Femur (tissue), 1 donor: ENCODE measurements around the gene CCDC146.
"Not testable (repeated sequence)": the region's sequence is repeated elsewhere in the genome, so short reads cannot be mapped to it uniquely, and the experiment has no call there.

Source experiments
- DNase-seq: peaks from one replicate; pipeline ENCODE4 v3.0.0-alpha.2; 2017

The CCDC146 gene

GRCh38 chr7:77205706-77206105 is 83.3 kb downstream of the CCDC146 start:
- no peak for DNase-seq

GRCh38 chr7:77208416-77208815 is 86.0 kb downstream of the CCDC146 start:
- DNase-seq: no peak

- DNase-seq: no peak
Measured at GRCh38 chr7:77209479-77210139, 87.2 kb downstream of the CCDC146 start.

GRCh38 chr7:77216181-77216845 is 93.9 kb downstream of the CCDC146 start:
- DNase-seq: no peak

- no peak for DNase-seq
Measured at GRCh38 chr7:77217474-77218185, 95.2 kb downstream of the CCDC146 start.

GRCh38 chr7:77219701-77220331 is 97.4 kb downstream of the CCDC146 start:
- not testable (repeated sequence) for DNase-seq

- DNase-seq: no peak
Measured at GRCh38 chr7:77222065-77222464, 99.7 kb downstream of the CCDC146 start.

GRCh38 chr7:77222819-77223218 is 100.4 kb downstream of the CCDC146 start:
- no peak for DNase-seq

GRCh38 chr7:77223261-77223660 is 100.8 kb downstream of the CCDC146 start:
- DNase-seq: no peak

GRCh38 chr7:77226357-77226839 is 104.0 kb downstream of the CCDC146 start:
- DNase-seq: no peak

GRCh38 chr7:77228795-77229194 is 106.4 kb downstream of the CCDC146 start:
- DNase-seq: not testable (repeated sequence)

GRCh38 chr7:77232467-77232866 is 110.1 kb downstream of the CCDC146 start:
- DNase-seq: no peak

- no peak for DNase-seq
Measured at GRCh38 chr7:77235276-77235675, 112.9 kb downstream of the CCDC146 start.

- no peak for DNase-seq
Measured at GRCh38 chr7:77238703-77239136, 116.3 kb downstream of the CCDC146 start.

GRCh38 chr7:77239471-77239870 is 117.1 kb downstream of the CCDC146 start:
- DNase-seq: no peak

GRCh38 chr7:77242068-77242467 is 119.7 kb downstream of the CCDC146 start:
- no peak for DNase-seq

- DNase-seq: no peak
Measured at GRCh38 chr7:77242554-77242953, 120.1 kb downstream of the CCDC146 start.

GRCh38 chr7:77244222-77244934 is 122.0 kb downstream of the CCDC146 start:
- no peak for DNase-seq

GRCh38 chr7:77245015-77245755 is 122.8 kb downstream of the CCDC146 start:
- no peak for DNase-seq

GRCh38 chr7:77246026-77246640 is 123.7 kb downstream of the CCDC146 start:
- no peak for DNase-seq

- DNase-seq: peak; percentile 54
Measured at GRCh38 chr7:77247206-77247850, 124.9 kb downstream of the CCDC146 start.
